ENCODE measurements around the gene NDUFAF8. TPM values are rescaled to one million over a fixed set of nuclear protein-coding genes. Genes with fewer than 3 reads are reported as not detected.
A peak's percentile ranks its signal among the peaks of the same experiment; 100 is the strongest.

Gene NDUFAF8
- 21.8 and 28.5 TPM in 2 replicates for total RNA-seq

- peak; percentile 99 for DNase-seq (ENCODE audit: low read depth in 2 of 2)
Measured at GRCh38 chr17:81238815-81239713, at the start of gene NDUFAF8, which contains the start of gene TEPSIN. TSS of gene NDUFAF8 (plus strand) at chr17:81239318. CDS start at chr17:81239364, 46 bp downstream. TSS of gene TEPSIN (minus strand) at chr17:81239055. CDS start at chr17:81239033, 22 bp downstream.

- peak; percentile 39 to 60 for DNase-seq (ENCODE audit: low read depth in 2 of 2)
Measured at GRCh38 chr17:81189670-81190530, 49.2 kb upstream of the NDUFAF8 start.

- no peak for DNase-seq (ENCODE audit: low read depth in 2 of 2)
Measured at GRCh38 chr17:81190591-81190990, 48.5 kb upstream of the NDUFAF8 start.

- no peak for DNase-seq (ENCODE audit: low read depth in 2 of 2)
Measured at GRCh38 chr17:81191116-81191515, 48.0 kb upstream of the NDUFAF8 start.

GRCh38 chr17:81191646-81192045 lies 47.5 kb upstream of the NDUFAF8 start:
- DNase-seq (ENCODE audit: low read depth in 2 of 2) = no peak

GRCh38 chr17:81192386-81193050 lies 46.6 kb upstream of the NDUFAF8 start:
- no peak for DNase-seq (ENCODE audit: low read depth in 2 of 2)

- no peak for DNase-seq (ENCODE audit: low read depth in 2 of 2)
Measured at GRCh38 chr17:81193051-81193410, 46.1 kb upstream of the NDUFAF8 start.

GRCh38 chr17:81193470-81194224 lies 45.5 kb upstream of the NDUFAF8 start:
- DNase-seq (ENCODE audit: low read depth in 2 of 2) = no peak

- no peak for DNase-seq (ENCODE audit: low read depth in 2 of 2)
Measured at GRCh38 chr17:81194225-81194760, 44.8 kb upstream of the NDUFAF8 start.

- no peak for DNase-seq (ENCODE audit: low read depth in 2 of 2)
Measured at GRCh38 chr17:81194941-81195901, 43.9 kb upstream of the NDUFAF8 start.

GRCh38 chr17:81195941-81196495 lies 43.1 kb upstream of the NDUFAF8 start:
- no peak for DNase-seq (ENCODE audit: low read depth in 2 of 2)

GRCh38 chr17:81196505-81197408 lies 42.4 kb upstream of the NDUFAF8 start:
- DNase-seq (ENCODE audit: low read depth in 2 of 2) = peak; percentile 49 to 91

- no peak for DNase-seq (ENCODE audit: low read depth in 2 of 2)
Measured at GRCh38 chr17:81197409-81197795, 41.7 kb upstream of the NDUFAF8 start.

- no peak for DNase-seq (ENCODE audit: low read depth in 2 of 2)
Measured at GRCh38 chr17:81197831-81198490, 41.2 kb upstream of the NDUFAF8 start.

GRCh38 chr17:81198826-81199481 lies 40.2 kb upstream of the NDUFAF8 start:
- DNase-seq (ENCODE audit: low read depth in 2 of 2) = no peak

- no peak for DNase-seq (ENCODE audit: low read depth in 2 of 2)
Measured at GRCh38 chr17:81199482-81199830, 39.7 kb upstream of the NDUFAF8 start.

- DNase-seq (ENCODE audit: low read depth in 2 of 2) = no peak
Measured at GRCh38 chr17:81200201-81200600, 38.9 kb upstream of the NDUFAF8 start.
